GM21515 (cell line): Measurements from ENCODE around the gene PSMB1.

Experiments used
- ATAC-seq: cut with Tn5 transposase; IDR thresholded peaks from one replicate; pipeline ENCODE4 v1.9.1; 2021; ENCODE audit not compliant: unreplicated experiment

Gene PSMB1

DNA sequence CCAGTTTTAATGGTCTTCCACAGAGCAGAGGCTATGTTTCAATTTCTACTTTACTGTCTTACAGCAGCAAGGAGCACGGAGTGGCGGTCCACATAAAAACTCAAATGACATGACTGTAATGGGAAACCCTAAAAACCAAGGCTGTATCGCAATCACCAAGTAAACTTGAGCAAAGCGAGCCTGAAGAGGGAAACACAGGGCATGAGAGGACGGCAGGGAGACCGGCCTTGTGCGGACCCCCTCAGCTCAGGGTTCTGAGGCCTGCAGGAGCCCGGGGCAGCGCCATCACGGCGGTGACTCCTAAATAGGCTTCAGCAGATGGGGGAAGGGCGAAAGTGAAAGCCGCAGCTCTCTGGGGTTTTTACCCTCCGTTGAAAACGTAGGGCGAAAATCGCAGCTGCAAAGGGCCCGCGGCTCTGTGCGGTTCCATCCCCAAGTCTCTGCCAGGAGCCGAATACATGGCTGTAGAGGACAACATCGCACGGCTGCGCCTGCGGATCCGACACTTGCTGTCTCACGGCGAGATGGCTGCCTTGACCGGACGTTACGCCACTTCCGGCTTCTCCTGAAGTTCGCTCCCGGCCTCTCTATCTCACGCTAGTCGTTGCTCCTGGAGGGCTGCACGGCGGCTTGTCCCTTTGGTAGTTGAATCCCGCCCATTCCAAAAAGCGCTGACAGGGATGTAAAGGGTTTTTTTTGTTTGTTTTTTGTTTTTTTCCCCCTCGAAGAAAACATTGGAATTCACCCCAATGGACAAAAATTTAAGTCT lies at the start of gene PSMB1:
Gene PSMB1, minus strand, starts transcription at position 543 of the 769 bp plus-strand sequence. Its CDS starts 65 bp downstream, at position 478.
- ATAC-seq = peak; percentile 56

DNA sequence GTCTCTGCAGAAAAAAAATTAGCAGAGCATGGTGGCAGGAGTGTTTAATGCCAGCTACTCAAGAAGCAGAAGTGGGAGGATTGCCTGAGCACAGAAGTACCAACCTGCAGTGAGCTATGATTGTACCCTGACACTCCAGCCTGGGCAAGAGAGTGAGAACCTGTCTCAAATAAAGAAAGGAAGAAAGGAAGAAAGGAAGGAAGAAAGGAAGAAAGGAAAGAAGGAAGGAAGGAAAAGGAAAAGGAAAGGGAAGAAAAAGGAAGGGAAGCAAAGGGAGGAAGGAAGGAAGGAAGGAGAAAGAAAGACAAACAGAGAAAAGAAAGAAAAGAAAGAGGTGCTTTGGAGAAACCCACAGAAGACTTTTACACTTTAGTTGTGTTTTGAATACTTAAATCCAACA lies 44.2 kb upstream of the PSMB1 start:
- ATAC-seq = no peak

DNA sequence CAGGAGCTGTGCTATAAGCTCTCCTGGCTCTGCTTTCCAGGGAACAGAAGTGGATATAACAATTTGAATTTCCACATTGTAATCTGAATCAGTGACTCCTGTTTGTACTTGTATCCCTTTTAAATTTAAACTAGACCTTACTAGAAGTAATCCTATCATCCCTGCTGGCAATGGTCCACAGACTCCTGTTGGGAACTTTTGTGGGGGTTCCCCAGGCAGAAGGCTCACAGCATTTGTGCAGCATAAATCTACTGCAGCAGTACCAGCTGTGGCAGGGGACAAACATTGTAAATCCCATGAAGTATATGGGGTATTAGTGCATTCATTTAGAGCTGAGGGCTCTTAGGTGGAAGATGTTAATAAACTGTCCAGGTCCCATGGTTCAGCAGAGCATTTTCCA lies 43.3 kb upstream of the PSMB1 start:
- no peak for ATAC-seq

DNA sequence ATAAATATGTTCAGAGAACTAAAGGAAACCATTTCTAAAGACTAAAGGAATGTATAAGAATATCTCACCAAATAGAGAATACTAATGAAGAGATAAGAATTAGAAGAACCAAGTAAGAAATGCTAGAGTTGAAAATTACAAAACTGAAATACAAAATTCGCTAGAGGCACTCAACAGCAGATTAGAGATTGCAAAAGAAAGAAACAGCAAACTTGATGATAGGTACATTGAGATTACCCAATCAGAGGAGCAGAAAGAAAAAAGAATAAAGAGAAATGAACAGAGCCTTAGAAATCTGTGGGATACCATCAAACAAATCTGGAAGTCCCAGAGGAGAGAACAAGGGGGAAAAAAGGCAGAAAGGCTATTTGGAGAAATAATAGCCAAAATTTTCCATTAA lies 37.6 kb upstream of the PSMB1 start:
- no peak for ATAC-seq

DNA sequence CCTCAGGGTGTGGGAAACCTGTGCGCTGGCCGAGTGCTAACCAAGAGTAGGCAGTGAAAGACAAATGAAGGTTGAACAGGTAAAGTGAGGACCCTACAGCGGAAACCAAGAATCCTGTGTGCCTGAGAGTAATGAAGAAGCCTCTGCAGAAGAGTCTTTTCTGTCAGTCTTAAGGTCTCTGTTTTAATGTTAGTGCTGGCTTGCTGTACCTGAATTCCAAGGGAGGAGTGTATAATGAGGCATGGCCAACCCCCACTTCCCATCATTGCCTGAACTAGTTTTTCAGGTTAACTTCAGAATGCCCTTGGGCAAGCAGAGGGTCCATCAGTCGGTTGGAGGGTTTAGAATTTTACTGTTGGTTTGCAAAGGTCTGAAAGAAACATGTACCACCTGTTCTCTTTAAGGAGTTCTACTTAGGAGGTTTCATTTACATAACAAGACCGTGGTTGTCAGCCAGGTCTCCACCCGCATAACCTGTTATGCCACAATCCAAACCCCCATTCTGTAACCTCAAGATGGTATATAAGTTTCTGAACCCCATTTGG lies 31.9 kb upstream of the PSMB1 start:
- peak; percentile 32 for ATAC-seq

DNA sequence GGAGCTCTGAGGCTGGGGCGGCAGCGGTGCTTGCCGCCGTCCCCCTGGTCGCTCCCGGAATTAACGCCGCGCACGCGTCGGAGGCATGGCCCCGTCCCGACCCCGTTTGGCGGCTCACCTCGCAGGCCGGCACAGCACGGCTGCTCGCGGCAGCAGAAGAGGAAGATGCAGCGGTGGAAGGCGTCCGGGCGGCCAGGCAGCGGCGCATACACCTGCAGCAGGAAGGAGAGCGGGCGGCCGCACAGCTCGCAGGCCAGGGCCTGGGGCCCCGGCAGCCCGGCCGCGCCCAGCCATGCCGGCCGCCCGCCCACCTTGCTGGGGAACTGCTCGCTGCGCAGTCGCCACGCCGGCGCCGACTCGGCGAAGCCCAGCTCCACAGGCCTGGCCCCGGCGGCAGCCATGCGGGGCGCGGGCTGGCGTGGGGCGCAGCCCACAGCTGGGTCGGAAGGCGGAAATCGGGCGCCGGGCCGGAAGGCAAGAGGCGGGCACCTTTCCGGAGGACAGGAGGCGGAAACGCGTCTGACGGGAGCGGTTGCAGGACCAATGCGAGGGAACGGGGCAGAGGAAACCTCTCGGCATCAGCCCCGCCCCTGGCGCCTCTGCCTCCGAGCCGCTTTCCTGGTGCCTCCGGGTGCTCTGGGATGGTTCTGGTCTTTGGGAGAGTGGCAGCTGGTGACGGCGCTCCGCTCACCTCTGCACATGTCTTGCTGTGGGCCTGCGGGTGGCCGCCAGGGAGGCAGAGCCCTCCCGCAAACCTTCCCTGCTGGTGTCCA lies 31.3 kb upstream of the PSMB1 start, which contains the start of gene PDCD2:
Gene PDCD2, minus strand, starts transcription at position 457 of the 773 bp plus-strand sequence. Its CDS starts 56 bp downstream, at position 401.
- ATAC-seq = peak; percentile 97

GRCh38 chr6:170583756-170584180 lies 30.7 kb upstream of the PSMB1 start:
- peak; percentile 5 for ATAC-seq

DNA sequence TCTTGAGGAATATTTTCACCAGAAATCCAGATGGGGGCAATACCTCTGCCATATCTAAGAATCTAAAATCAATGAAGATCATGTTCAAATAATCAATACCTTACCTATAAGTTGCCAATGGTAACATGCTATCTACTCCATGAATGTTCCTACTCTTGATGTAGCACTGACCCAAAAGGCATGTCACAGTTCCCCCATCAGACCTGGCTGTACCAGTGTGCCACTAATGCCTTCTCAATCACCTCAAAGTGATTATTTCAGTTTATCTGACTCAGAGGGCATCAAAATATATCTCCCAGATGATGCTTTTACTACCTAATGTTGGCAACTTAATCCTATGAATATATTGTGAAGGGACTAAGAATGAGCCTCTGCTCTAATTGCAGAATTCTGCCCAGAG lies 25.8 kb upstream of the PSMB1 start:
- ATAC-seq = no peak

- no peak for ATAC-seq
Observed at GRCh38 chr6:170575250-170575649, 22.1 kb upstream of the PSMB1 start.

DNA sequence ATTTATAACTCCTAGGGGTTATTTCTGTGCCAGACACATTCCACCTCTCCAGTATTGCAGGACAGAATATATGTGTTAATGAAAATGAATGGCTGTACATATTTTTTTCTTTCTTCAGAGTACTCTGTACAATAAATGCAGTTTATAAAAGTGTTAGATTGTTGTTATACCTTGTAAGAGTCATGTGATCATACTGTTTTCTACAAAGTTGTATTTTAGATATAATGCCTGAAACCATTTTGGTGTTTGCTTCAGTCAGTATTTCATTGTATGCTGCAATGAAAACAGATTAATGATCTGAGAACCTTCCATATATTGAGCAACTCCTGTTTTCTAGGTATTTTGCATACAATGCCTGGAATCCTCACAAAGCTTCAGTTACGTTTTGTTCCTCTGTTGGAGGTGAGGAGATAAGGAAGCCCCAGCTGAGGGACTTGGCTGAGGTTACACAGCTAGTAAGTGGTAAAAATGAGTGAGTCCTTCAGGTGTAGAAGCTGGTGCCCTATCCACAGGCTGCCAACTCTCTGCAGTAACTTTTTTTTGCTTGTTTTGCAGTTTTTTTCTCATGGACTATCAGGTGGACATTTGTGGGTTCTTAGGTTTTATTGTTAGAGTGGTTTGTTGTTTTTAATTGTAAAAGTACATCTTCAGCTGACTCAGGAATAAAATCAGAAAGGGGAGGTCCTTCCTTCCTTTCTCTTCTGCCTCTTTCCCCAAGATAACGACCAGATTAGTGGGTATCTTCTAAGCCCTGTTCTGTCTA lies 19.8 kb upstream of the PSMB1 start:
- no peak for ATAC-seq

DNA sequence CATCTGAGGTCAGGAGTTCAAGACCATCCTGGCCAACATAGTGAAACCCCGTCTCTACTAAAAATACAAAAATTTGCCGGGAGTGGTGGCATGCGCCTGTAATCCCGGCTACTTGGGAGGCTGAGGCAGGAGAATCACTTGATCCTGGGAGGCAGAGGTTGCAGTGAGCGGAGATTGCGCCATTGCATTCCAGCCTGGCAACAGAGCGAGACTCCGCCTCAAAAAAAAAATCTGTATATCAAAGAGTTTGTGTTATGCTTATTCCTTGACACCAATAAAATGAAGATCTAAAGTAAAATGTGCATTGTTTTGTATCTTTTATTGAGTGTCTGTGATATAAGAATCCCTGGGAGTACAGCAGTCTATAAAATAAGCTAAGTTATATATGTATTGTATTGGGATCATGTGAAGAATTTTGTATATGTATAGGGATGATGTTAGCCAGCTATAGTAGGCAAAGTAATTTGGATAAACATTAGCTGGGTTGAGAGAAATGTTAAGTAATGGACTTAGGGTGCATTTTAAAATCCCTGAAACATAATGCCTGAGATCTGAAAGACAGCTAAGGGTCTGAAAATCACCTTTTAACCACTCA lies 11.9 kb upstream of the PSMB1 start:
- no peak for ATAC-seq

DNA sequence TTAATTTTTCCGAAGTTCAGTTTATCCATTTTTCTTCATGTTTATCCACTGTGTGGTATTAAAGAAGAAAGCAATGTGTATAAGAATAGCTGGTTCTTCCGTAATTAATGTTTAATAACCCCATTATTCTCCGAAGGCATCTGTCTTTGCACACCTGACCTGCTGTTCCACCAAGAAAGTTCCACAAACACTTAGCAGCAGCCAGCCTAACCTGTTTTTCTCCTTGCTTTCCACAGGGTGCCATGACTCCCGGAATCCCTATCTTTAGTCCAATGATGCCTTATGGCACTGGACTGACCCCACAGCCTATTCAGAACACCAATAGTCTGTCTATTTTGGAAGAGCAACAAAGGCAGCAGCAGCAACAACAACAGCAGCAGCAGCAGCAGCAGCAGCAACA lies 8.4 kb upstream of the PSMB1 start:
- ATAC-seq = no peak

DNA sequence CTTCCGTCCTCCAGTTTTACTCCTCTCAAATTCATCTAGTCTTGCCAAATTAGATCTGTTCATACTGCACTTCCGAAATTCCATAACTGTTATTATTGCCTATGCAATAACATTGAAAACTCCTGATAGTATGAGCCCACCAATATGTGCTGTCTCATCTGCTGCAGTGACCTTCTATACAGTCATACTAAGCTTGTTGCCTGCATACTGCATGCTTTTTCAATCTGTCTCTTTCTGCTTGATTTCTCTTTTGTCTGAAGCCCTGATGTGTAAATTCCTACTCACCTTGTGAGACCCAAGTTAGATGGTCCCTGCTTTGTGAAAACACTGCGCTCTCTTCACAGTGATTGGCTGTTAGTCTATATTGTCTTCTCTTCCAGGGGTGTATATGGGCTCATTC lies 2.2 kb upstream of the PSMB1 start:
- ATAC-seq = no peak

GRCh38 chr6:170554796-170555137 lies 1.7 kb upstream of the PSMB1 start:
- ATAC-seq = no peak

- peak; percentile 95 for ATAC-seq
Observed at GRCh38 chr6:170554013-170554795, 1.1 kb upstream of the PSMB1 start, which contains the start of gene TBP. Gene TBP (plus strand): TSS chr6:170554369. CDS start chr6:170557030, 2,661 bp downstream.

DNA sequence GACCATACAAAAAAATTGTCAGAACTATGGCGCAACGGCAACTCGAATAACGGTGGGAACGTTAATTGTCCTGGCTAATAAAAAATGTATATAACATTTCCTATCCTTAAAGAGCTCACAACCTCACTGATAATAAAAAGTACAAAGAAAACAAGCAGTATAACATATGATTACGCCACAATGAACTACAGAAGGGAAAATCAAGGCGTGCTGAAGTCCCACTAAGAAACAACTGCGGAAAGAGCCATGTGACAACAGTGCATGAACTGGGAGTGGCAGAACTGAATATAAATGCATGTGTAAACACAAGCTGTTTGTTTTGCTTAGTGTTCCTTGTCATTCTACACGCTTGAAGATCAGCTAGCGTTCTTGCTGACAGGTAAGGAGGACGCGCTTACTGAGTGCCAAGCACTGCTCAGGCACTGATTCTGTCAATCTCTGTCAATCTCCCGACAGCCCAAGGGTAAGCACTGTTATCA lies 466 bp upstream of the PSMB1 start:
- ATAC-seq = peak; percentile 38

GRCh38 chr6:170545405-170545804 lies 7.7 kb downstream of the PSMB1 start:
- ATAC-seq = no peak

- no peak for ATAC-seq
Observed at GRCh38 chr6:170542031-170542719, 10.9 kb downstream of the PSMB1 start.

- ATAC-seq = no peak
Observed at GRCh38 chr6:170537329-170537728, 15.8 kb downstream of the PSMB1 start.
